HepG2 (cell line): ENCODE measurements around the gene ARF6. TPM values are rescaled to one million over a fixed set of nuclear protein-coding genes. Genes with fewer than 3 reads are reported as not detected.

Experiments
- ATAC-seq: fragments of 200-7000 bp; cut with Tn5 transposase; 3 replicates; pipeline ENCODE4 v1.9.1; 2020; ENCODE audit warnings: mild to moderate bottlenecking, moderate library complexity
- BruUV-seq: library from RNA; stranded (reverse); fragments of 400-500 nt; replicated peaks from 2 replicates; lab custom pipeline; 2021; lab: Mats Ljungman, UMichigan
- CTCF ChIA-PET: fragments of 300-600 bp; formaldehyde crosslinking; extraction: SDS; loops from one replicate; lab custom pipeline; 2021; ENCODE audit warnings: low total read pairs, inconsistent platforms, low intra/inter-chr PET ratio; lab: Yijun Ruan, JAX
- POLR2A ChIA-PET: fragments of 350-600 bp; sonication (Branson Sonifier 250); formaldehyde crosslinking; loops from one replicate; lab custom pipeline; 2020; ENCODE audit warnings: antibody characterized with exemption, inconsistent platforms; lab: Yijun Ruan, JAX
- DNase-seq: peaks from one replicate; pipeline ENCODE4 v3.0.0-alpha.2; 2015; ENCODE audit warnings: low spot score
- FAIRE-seq: peaks from 3 replicates; lab custom pipeline; 2011; peaks lifted over from hg19 to GRCh38; lab: Jason Lieb, UNC
- H2AFZ ChIP-seq: one replicate; pipeline ENCODE4 v1.6.1; 2011; ENCODE audit warnings: low read length, inconsistent platforms
- H3K27ac ChIP-seq: fragments of 300-600 bp; 3 replicates; pipeline ENCODE4 v1.8.0; 2011; ENCODE audit warnings: mixed run types, mild to moderate bottlenecking, mixed read lengths, low read length, inconsistent platforms; ENCODE audit not compliant: insufficient read depth; ENCODE audit errors: extremely low read length
- H3K27me3 ChIP-seq, 2 experiments: fragments of 200-600 bp in 1 of 2; 2 replicates in 1 of 2; 3 replicates in 1 of 2; pipeline versions ENCODE4 v1.6.0 to v1.8.0; 2011; ENCODE audit warnings: low read length in 2 of 2, mild to moderate bottlenecking in 2 of 2, moderate library complexity in 2 of 2, inconsistent platforms in 1 of 2; ENCODE audit not compliant: insufficient read depth in 2 of 2, control insufficient read depth in 1 of 2
- H3K36me3 ChIP-seq, 2 experiments: fragments of 200-600 bp in 1 of 2; replicated peaks in 1 of 2; 2 replicates in 1 of 2; 3 replicates in 1 of 2; pipeline versions ENCODE4 v1.5.1 to v1.8.0; 2011; ENCODE audit warnings: low read length in 2 of 2, inconsistent platforms in 1 of 2; ENCODE audit not compliant: insufficient read depth in 2 of 2, control insufficient read depth in 1 of 2
- H3K4me1 ChIP-seq: 2 replicates; pipeline ENCODE4 v1.5.1; 2012; ENCODE audit warnings: low read length, inconsistent platforms; ENCODE audit not compliant: insufficient read depth
- H3K4me2 ChIP-seq: 2 replicates; pipeline ENCODE4 v1.6.0; 2011; ENCODE audit warnings: low read depth, low read length, inconsistent platforms
- H3K4me3 ChIP-seq, 3 experiments: fragments of 200-600 bp in 1 of 3; sonication (generic), shearing (Covaris generic) in 1 of 3; replicated peaks in 1 of 3; 2 replicates each; pipeline ENCODE4 v1.5.1; 2011 to 2016; ENCODE audit warnings: low read length in 3 of 3, inconsistent platforms in 2 of 3, low read depth in 2 of 3, mild to moderate bottlenecking in 2 of 3, control low read depth in 1 of 3, mixed read lengths in 1 of 3; ENCODE audit not compliant: insufficient read depth in 1 of 3
- H3K79me2 ChIP-seq: one replicate; pipeline ENCODE4 v1.6.1; 2011; ENCODE audit warnings: low read length, inconsistent platforms; ENCODE audit not compliant: insufficient read depth
- H3K9ac ChIP-seq: 2 replicates; pipeline ENCODE4 v1.6.0; 2011; ENCODE audit warnings: mild to moderate bottlenecking, low read depth, low read length, inconsistent platforms; ENCODE audit not compliant: insufficient read depth
- H3K9me3 ChIP-seq: 2 replicates; pipeline ENCODE4 v1.5.1; 2012; ENCODE audit warnings: mild to moderate bottlenecking, low read length
- H4K20me1 ChIP-seq: 2 replicates; pipeline ENCODE4 v1.6.0; 2011; ENCODE audit warnings: inconsistent platforms, mild to moderate bottlenecking, low read length, moderate library complexity; ENCODE audit not compliant: insufficient read depth
- RARA ChIP-seq: IDR thresholded peaks from 2 replicates; pipeline ENCODE4 v1.6.1; 2016; ENCODE audit warnings: missing genetic modification reagents, missing compliant biosample characterization
- ZNF562 ChIP-seq: sonication (generic); formaldehyde crosslinking; IDR thresholded peaks from 2 replicates; pipeline ENCODE4 v1.8.0; 2022; ENCODE audit warnings: missing genetic modification reagents, borderline replicate concordance
- ZNF619 ChIP-seq: sonication (generic); formaldehyde crosslinking; IDR thresholded peaks from 2 replicates; pipeline ENCODE4 v1.4.0; 2020; ENCODE audit warnings: mild to moderate bottlenecking, missing genetic modification reagents
- WGBS: methylation state at CpG from one replicate; pipeline ENCODE4 v1.1.6; 2017; ENCODE audit warnings: low lambda C conversion rate; 5-methylcytosine and 5-hydroxymethylcytosine counted together
- in situ Hi-C: cut with HindIII; loops from 2 replicates; pipeline ENCODE4 v1.10.0; 2017; ENCODE audit warnings: low pct_unique_long_range_greater_than_20kb; ENCODE audit not compliant: extremely low pct_ligation_motif_present
- intact Hi-C: fragments of 100-400 bp; cut with micrococcal nuclease; formaldehyde crosslinking; loops from one replicate; pipeline ENCODE4 v1.10.0; 2022; ENCODE audit not compliant: unreplicated experiment
- polyA plus RNA-seq, 8 experiments: library from polyadenylated mRNA; depleted of rRNA in 3 of 8; stranded (reverse) in 7 of 8; unstranded in 1 of 8; fragments of >200 nt; fragmentation: Illumina TruSeq in 4 of 8; extraction: Trizol in 4 of 8; gene quantifications; 2 replicates each; pipeline versions ENCODE4 v1.2.1 to v1.2.3, GENCODE V29; 2011 to 2016; ENCODE audit warnings: low read depth in 4 of 8, missing spikeins in 1 of 8, mixed read lengths in 1 of 8; ENCODE audit not compliant: insufficient read depth in 1 of 8
- total RNA-seq, 5 experiments: library from RNA; depleted of rRNA; stranded (reverse); fragments of >200 nt; fragmentation: Illumina TruSeq; extraction: Trizol; gene quantifications; 2 replicates each; pipeline ENCODE4 v1.2.3, GENCODE V29; 2016; ENCODE audit warnings: low read depth in 1 of 5
- TF ChIP-seq, protein P1 (sequence below): sonication (generic); formaldehyde crosslinking; IDR thresholded peaks from 2 replicates; pipeline ENCODE4 v1.9.0; 2022; ENCODE audit warnings: low read depth, missing genetic modification reagents

The ARF6 gene
- total and polyA plus RNA-seq, 2 of the 13 experiments (the other 11 are each of a cell fraction or from before 2014, with no cell fraction given) = 12.7 to 31.9 TPM

DNA sequence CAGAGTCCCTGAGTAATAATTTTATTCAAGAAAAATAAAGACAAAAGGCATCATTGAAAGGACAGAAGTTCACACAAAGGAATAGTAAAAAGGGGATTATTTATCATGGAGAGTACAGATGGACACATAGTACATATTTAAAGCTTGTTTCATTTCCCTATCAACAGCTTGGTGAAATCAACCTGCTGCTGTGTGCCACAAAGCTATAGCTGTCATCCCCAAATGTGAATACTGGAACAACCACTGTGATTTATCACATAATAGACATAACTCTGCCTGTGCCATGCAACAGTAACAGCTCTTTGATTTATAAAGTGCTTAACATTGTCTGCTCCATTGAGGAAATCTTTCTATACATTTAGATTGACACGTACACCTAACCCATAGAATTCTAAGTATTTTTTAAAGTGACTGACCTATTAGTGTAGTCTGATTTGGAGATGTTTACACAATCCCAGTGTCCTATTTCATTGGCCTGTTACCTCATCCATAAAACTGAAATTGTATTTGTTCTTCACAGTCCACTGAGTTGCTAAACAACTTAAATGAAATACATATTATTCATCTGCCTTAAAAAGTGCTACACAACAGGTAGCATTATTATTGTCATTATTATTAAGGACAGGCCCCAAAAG, 43.6 kb upstream of the ARF6 start:
- TF ChIP-seq RARA (CRISPR knock-in tag) (no peak), ZNF562 (CRISPR knock-in tag) (no peak)
- Histone ChIP-seq H3K4me3 (no peak overlapping the region), H3K4me1 (peaks cover 19% of the 10 kb centered on the region), H3K27me3 (no peaks in the 10 kb centered on the region; a peak in 1 of 5 replicates), H3K9me3 (no peaks in the 10 kb centered on the region), H4K20me1 (no peaks in the 10 kb centered on the region), H3K9ac (no peak overlapping the region), H3K36me3 (peaks cover 5 to 30% of the 10 kb centered on the region in 2 experiments; a peak in 4 of 5 replicates), H3K27ac (no peak overlapping the region), H3K79me2 (peaks cover 36% of the 10 kb centered on the region), H2AFZ (no peak overlapping the region), H3K4me2 (no peak overlapping the region)
- in situ Hi-C loops (no loop called here), intact Hi-C loops (no loop called here)
- WGBS = 100% methylated on average over 1 of the region's 1 CpG
- ChIA-PET POLR2A (interaction anchor here (1.0 kb wide), 1 partner anchor 82 kb away, joined by 4 read pairs; no protein-coding TSS in a partner anchor), CTCF (no interaction called here)
- ATAC-seq = no peak
- DNase-seq = no peak
- no peak for FAIRE-seq
- BruUV-seq = no TSS peak

DNA sequence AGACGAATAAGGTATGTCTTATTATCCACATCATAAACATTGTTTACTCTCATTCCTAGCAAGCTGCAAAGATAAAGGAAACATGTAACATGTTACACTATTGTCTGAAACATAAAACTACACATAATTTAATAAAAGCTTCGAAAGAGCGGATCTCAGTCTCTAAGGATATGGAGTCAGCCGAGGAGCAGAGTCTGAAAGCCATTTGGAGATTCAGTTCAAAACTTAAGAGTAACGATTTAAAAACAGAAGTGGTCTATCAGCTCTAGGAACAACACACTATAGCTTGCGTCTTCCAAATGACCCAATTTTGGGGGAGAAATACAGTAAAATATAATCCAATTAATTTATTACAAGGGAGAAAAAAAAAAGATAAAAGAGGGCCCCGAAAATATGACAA, 41.1 kb upstream of the ARF6 start:
- H2AFZ ChIP-seq = no peak overlapping the region
- POLR2A ChIA-PET = interaction anchor here (0.8 to 3.0 kb wide), 14 partner anchors 8 to 267 kb away, joined by 3 to 35 read pairs (median 6); partner anchors contain the start of genes ARF6, KLHDC1, MGAT2 and RPL36AL
- H4K20me1 ChIP-seq = no peaks in the 10 kb centered on the region
- H3K79me2 ChIP-seq = peaks cover 36% of the 10 kb centered on the region
- peak overlapping the region; percentile 99 for H3K9ac ChIP-seq
- H3K36me3 ChIP-seq = peaks cover 0 to 14% of the 10 kb centered on the region in 2 experiments; a peak in 3 of 5 replicates
- H3K4me2 ChIP-seq = peak overlapping the region; percentile 89
- peak overlapping the region; percentile 95 to 97 (median 96) for H3K4me3 ChIP-seq
- FAIRE-seq = no peak
- WGBS = 4% methylated on average over 7 of the region's 7 CpGs
- no TSS peak for BruUV-seq
- ATAC-seq = no peak
- peak overlapping the region; percentile 89 for H3K27ac ChIP-seq
- peaks cover 19% of the 10 kb centered on the region for H3K4me1 ChIP-seq
- CTCF ChIA-PET = interaction anchor here (1.3 to 3.7 kb wide), 2 partner anchors 10 to 253 kb away, joined by 3 to 40 read pairs; no protein-coding TSS in a partner anchor
- no peak for DNase-seq
- H3K27me3 ChIP-seq = no peaks in the 10 kb centered on the region; a peak in 1 of 5 replicates
- intact Hi-C loops (loop anchor here (1.0 to 5.0 kb wide), 2 partner anchors 160 to 218 kb away; partner anchors contain the start of gene KLHDC1), in situ Hi-C loops (loop anchor here (25.0 kb wide), 2 partner anchors 385 to 685 kb away; partner anchors contain the start of genes MAP4K5 and SOS2)
- TF ChIP-seq ZNF619 (CRISPR knock-in tag) = no peak
- TF ChIP-seq, protein P1, sequence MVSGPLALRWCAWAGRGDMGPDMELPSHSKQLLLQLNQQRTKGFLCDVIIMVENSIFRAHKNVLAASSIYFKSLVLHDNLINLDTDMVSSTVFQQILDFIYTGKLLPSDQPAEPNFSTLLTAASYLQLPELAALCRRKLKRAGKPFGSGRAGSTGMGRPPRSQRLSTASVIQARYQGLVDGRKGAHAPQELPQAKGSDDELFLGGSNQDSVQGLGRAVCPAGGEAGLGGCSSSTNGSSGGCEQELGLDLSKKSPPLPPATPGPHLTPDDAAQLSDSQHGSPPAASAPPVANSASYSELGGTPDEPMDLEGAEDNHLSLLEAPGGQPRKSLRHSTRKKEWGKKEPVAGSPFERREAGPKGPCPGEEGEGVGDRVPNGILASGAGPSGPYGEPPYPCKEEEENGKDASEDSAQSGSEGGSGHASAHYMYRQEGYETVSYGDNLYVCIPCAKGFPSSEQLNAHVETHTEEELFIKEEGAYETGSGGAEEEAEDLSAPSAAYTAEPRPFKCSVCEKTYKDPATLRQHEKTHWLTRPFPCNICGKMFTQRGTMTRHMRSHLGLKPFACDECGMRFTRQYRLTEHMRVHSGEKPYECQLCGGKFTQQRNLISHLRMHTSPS (CRISPR knock-in tag) = no peak
- no peaks in the 10 kb centered on the region for H3K9me3 ChIP-seq
